T47D (cell line): ENCODE data around the gene OGG1.
A peak's percentile ranks its signal among the peaks of the same experiment; 100 is the strongest.
"Not testable (repeated sequence)": the region's sequence is repeated elsewhere in the genome, so short reads cannot be mapped to it uniquely, and the experiment has no call there.

Experiments used
- DNase-seq, 2 experiments: peaks; one replicate each; pipeline versions ENCODE4 v3.0.0 to v3.0.0-alpha.2; 2011 to 2012; ENCODE audit warnings: low read depth in 1 of 2, low spot score in 1 of 2
- JUND ChIP-seq: IDR thresholded peaks from 2 replicates; pipeline ENCODE4 v1.6.1; 2012; ENCODE audit warnings: low read depth
- in situ Hi-C: cut with HindIII; loops from 2 replicates; pipeline ENCODE4 v1.10.0; 2016; ENCODE audit warnings: low sequenced_read_pairs, low pct_unique_long_range_greater_than_20kb

The OGG1 gene

GRCh38 chr3:9750556-9751411, 1.0 kb downstream of the OGG1 start:
- no peak for DNase-seq
- in situ Hi-C loops, result no loop called here
- no peak for TF ChIP-seq JUND

- in situ Hi-C loops, result no loop called here
- DNase-seq, result no peak
- no peak for TF ChIP-seq JUND
Measured at GRCh38 chr3:9754678-9755077, 4.9 kb downstream of the OGG1 start.

DNA sequence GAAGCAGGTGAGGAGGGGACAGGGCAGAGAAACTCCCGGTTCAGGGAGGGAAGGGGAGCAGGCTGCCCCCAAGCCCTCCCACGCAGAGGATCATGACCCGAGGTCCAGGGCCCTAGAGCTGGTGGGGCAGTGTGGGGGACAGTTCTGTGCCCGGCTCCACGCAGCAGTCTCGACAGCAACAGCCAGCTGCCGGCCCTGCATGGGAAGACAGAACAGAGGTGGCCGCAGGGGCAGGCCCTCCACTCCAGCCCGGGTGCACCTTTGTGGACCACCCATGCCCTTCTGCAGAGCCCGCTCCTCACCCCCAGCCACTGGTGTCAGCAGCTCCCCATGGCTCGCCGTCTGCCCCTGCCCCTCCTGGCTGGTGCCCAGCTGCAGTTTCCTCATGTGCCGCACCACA, 7.7 kb downstream of the OGG1 start:
- no peak for DNase-seq
- in situ Hi-C loops, result no loop called here
- no peak for TF ChIP-seq JUND

DNA sequence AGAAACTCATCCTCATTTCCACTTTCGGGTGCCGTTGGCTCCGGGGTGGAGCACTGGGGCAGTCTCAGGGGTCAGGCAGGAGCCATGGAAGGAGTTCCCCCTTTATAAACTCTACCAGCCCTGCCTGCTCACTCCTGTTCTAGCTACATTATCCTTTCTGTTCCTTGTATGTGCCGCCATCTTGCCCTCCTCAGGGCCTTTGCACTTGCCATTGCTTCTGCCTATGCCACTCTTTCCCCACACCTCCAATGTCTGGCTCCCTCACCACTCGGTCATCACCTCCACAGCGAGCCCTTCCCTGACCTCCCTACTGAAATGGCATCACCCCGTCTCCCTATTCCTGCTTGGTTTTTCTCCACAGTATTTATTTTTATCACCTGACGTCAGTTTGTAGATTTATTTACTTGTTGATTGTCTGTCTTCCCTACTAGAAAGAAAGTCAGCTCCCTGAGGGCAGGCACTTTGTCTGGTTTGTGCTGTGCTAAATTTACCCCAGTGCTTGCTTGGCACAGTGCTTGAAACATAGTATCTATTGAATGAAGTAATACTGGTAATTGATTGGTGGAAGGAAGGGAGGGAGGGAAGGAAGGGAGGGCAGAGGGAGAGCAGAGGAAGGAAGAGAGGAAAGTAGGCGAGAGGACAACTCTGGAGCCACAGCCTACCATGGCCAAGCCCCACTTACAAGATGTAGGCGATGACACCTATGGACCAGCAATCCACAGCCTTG, 11.2 kb downstream of the OGG1 start:
- in situ Hi-C loops, result no loop called here
- no peak for DNase-seq
- no peak for TF ChIP-seq JUND

DNA sequence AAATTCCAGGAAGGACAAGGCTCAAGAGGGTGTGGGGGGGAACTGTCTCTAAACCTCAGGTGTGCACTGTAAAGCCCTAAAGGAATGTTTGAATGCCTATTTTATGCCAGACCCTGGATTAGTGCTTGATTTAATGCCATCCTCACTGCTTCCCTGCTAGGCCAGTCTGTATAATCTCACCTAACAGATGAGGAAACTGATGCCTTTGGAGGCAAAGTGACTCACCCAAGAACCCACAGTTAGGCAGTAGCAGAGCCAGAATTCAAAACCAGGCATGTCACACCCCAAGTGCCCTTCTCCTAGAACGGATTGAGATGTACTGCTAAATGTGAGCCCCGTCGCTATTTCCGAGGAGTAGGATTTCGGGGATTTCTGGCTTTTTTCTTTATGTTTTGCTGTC, 12.2 kb downstream of the OGG1 start:
- in situ Hi-C loops, result no loop called here
- DNase-seq, result no peak
- TF ChIP-seq JUND, result no peak

DNA sequence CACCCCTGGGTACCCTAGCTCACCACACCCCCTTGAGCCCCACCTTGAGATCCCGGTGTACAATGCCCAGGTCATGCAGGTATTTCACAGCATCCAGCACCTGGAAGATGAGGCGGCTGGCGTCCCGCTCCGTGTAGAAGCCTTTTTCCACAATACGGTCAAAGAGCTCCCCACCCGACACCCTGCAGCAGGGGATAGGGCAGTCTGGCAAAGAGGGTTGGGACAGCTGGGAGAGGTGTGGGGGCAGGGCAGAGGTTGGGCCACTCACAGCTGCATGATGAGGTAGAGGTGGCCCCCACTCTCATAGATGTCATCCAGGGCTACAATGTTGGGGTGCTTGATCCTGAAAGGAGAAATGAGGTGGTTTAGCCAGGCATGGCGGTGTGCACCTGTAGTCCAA, 13.1 kb downstream of the OGG1 start:
- in situ Hi-C loops, result no loop called here
- no peak for DNase-seq
- TF ChIP-seq JUND, result no peak

DNA sequence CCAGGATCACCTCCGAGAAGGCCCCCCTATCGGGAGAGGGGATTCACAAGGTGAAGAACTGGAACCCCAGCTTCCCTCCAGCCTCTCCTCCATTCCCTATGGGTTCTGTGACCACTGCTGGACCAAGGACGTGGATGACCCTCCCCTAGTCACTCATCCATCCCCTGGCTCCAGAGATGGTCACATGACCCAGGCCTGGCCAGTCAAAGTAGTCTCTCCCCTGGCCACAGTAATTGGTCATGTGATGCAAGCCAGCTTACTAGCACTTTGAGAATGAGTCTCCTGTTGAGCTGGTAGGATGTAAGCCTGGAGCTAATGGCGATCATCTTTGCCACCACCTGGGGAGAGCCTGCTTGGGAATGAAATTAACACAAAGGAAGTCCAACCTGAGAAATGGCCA, 16.1 kb downstream of the OGG1 start:
- DNase-seq, result peak in 1 of 2 experiments; percentile 8
- no peak for TF ChIP-seq JUND
- in situ Hi-C loops, result no loop called here

DNA sequence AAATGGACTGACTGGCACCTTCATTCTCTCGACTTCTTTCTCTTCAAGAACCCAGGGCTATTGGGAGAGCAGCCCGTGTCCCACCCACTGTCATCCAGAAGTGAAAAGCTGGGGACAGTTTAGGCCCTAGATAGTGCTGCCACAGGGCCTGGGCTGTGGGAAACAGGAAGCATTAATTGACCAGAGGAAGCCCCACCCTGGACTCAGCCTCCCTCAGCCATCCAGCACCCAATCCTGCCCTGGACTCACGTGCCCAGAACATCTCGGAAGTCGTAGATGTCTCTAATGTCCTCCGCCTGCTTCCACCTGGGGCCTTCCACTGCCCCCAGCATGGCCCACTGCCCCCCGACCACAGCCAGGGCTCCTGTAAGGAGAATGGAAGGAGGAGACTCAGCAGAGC, 17.7 kb downstream of the OGG1 start:
- in situ Hi-C loops, result no loop called here
- DNase-seq, result no peak
- no peak for TF ChIP-seq JUND

DNA sequence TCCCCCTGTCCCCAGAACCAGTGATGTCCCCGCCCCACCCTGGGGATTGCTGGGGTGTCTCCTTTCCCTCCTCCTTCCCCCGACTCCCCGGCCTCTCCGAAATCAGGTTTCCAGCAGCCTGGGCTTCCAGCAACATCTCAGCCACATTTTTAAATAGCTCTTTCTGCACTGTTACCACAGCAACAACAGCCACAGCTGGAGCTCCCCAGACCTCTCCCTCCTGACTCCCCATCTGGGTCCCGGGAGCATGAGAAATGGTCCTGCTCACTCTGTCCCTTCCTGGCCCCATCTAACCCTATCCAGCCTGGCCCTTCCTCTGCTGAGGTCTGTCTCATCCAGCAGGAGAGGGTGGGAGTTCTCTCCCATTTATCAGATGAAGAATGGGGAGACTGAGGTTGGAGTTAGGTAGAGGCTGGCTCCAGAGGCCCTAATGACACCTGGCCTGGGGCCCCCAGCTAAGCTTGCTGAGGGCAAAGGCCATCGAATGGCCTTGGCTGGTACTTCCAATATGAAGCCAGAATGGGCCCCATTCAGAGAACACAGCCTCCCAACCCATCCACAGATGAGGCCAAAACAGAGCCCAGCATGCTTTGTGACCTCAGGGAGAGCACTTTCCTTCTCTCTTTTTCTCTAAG, 18.5 kb downstream of the OGG1 start:
- no peak for DNase-seq
- in situ Hi-C loops, result no loop called here
- no peak for TF ChIP-seq JUND

- no peak for DNase-seq
- TF ChIP-seq JUND, result no peak
- in situ Hi-C loops, result no loop called here
Measured at GRCh38 chr3:9769012-9769411, 19.3 kb downstream of the OGG1 start.

DNA sequence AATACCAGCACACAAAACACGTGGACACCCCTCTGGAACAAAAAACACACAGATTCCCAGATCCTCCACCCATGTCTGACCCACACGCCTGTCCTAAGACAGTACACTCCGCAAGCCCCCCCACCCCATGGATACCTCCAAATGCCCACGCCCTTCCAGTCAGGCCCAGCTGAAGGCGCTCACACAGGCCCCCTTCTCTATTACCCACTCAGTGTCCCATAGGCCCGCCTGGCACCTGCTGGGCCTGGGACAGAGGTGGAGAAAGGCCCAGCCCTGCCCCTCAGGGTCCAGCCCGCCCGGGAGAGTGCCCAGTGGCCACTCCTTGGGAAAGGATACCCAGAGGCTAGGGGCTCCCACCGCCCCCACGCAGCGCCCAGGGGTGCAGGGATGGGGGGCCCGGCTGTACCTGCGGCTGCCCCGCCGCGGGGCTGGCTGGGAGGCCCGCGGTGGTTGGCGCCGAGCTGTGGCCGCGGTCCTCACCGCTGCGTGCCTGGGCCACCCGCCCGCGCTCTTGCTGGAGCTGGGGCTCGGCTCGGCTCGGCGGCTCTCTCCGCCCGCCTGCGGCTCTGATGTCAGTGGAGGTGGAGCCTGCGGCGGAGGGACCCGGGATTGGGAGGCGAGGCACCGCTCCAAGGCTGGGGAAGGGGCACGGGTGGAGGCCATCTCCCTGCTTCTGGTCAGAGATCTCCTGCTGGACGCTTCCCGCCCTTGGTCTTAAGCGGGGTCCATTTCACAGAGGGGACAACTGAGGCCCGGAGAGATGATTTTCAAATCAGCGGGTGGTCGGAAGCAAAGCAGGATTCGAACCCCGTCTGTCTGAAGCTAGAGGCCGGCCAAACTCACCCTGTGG, 19.9 kb downstream of the OGG1 start, which contains the start of gene CAMK1:
Gene CAMK1, minus strand, starts transcription at position 522 of the 850 bp plus-strand sequence. CDS start 2,198 bp downstream, outside the sequence.
- peak; percentile 70 to 81 for DNase-seq
- no peak for TF ChIP-seq JUND
- in situ Hi-C loops, result no loop called here

GRCh38 chr3:9770276-9770812, 20.6 kb downstream of the OGG1 start:
- in situ Hi-C loops, result no loop called here
- TF ChIP-seq JUND, result no peak

GRCh38 chr3:9771007-9771406, 21.3 kb downstream of the OGG1 start:
- DNase-seq, in situ Hi-C loops: not testable (repeated sequence)

More at GRCh38 chr3:9770276-9770812, 20.6 kb downstream of the OGG1 start:
- DNase-seq, result no peak
